H54 (cell line): ENCODE measurements around the gene MVP.
A peak's percentile ranks its signal among the peaks of the same experiment; 100 is the strongest.
"Not testable (repeated sequence)": the region's sequence is repeated elsewhere in the genome, so short reads cannot be mapped to it uniquely, and the experiment has no call there.

Source experiments
- DNase-seq: peaks from one replicate; pipeline ENCODE4 v3.0.0; 2011; ENCODE audit warnings: low spot score, mixed read lengths; ENCODE audit not compliant: insufficient read length
- FAIRE-seq: peaks from 3 replicates; lab custom pipeline; 2011; peaks lifted over from hg19 to GRCh38; lab: Jason Lieb, UNC
- POLR2A ChIP-seq: IDR thresholded peaks from 2 replicates; pipeline ENCODE4 v1.6.1; 2011; ENCODE audit warnings: low read depth, mild to moderate bottlenecking, low read length

The MVP gene

DNA sequence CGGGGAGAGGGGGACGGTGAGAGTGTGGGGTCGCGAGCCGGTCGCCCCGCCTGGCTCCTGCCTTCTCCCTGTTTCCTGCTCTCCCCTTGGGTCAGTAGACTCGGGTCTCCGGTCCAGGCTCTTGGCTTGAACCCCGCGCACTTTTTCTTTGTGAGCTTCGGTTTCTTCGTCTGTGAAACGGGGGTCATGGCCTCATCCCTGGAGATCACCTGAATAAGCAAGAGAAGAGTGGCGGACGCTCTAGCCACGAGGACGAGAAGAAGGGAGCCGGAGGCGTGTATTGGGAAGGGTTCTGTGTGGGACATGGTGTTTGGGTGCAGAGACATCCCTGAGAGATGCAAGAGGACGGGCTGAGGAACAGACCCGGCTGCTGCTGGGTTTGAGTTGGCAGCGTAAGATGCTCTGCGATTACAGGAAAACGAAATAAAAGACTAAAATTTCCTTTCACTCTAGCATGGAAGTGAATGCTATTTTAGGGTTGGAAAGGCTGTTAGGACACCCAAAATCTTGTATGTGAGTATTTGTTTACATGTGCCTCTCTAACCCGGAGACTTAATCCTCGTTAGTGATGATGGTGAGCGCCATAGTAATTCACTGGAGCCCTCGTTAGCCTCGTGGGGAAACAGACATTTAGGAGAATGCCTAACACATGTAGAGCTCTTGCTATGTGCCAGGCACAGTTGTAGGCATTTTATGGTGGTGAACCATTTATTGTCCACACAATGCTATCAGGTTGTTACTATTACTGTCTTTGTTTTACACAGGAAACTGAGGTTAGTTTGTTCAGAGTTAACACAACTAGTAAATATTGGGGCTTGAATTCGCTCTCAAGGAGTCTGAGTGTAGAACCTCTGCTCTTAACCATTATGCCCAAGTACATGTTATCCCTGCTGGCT is 29.1 kb upstream of the MVP start:
- DNase-seq (no peak), FAIRE-seq (no peak)
- TF ChIP-seq POLR2A, result no peak

DNA sequence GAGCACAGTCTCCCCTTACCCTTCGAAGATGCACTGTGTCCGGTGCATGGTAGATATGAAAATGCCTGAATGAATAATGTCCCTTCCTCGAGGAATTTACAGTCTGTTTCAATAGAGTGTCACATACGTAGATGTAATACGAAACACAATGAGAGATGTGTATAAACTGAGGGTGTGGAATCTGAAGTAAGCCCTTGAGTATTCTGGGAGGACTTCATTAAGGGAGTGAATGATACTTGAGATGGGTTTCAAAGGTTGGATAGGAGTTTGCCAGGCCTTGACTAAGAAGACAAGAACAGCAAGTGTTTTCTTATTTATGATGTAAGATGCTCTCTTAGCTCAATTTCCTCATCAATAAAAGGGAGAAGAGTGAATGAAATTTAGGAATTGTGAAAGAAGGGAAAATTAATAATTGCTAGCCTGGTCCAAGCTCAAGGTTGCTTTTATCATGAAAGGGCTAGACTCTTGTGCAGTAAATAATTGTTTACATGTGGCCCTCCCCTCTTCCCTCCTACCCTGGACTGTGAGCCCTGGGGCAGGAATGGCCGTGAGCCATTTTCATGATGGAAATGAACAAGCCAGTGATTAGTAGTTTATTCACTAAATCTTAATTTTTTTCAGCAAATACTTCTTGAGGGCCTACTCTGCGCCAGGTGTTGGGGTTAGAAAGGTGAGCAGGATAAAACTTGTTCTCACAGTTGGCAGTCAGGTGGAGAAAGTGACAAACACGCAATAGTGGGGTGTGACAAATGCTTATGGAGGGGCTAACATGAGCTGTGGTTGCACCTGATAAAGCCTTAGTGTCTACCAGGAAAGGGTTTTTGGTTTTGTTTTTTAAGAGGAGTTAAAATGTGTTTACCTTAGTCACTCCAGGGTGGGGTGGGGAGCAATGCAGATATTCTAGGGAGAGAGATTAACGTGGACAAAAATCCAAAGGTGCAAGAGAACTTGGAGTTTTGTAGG is 28.1 kb upstream of the MVP start:
- no peak for FAIRE-seq
- no peak for DNase-seq
- no peak for TF ChIP-seq POLR2A

DNA sequence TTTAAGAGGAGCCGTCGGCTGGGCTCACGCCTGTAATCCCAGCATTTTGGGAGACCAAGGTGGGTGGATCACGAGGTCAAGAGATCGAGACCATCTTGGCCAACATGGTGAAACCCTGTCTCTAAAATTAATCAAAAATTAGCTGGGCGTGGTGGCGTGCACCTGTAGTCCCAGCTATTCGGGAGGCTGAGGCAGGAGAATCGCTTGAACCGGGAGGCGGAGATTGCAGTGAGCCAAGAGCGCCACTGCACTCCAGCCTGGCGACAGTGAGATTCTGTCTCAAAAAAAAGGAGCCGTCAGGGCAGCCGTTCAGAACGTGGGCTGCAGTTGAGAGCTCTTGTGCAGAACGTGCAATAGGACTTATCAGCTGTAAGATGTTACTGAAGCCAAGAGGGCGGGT is 27.1 kb upstream of the MVP start:
- not testable (repeated sequence) for DNase-seq, FAIRE-seq

DNA sequence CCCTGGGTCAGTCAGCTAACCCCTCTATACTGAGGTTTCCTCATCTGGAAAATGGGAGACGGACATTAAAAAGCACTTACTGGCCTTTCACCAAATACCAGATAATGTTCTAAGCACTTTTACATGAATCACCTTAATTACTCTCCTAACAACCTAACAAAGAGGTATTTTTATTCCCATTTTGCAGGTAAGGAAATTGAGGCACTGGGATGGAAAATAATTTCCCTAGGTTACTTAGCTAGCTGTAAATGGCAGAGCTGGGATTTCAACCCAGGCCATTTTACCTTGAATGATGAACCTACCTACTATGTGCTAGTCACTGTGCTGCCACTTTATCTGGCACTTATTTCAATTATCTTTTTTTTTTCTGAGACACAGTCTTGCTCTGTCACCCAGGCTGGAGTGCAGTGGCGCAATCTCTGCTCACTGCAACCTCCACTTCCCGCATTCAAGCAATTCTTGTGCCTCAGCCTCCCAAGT is 26.0 kb upstream of the MVP start:
- TF ChIP-seq POLR2A, result no peak
- DNase-seq (no peak), FAIRE-seq (no peak)

DNA sequence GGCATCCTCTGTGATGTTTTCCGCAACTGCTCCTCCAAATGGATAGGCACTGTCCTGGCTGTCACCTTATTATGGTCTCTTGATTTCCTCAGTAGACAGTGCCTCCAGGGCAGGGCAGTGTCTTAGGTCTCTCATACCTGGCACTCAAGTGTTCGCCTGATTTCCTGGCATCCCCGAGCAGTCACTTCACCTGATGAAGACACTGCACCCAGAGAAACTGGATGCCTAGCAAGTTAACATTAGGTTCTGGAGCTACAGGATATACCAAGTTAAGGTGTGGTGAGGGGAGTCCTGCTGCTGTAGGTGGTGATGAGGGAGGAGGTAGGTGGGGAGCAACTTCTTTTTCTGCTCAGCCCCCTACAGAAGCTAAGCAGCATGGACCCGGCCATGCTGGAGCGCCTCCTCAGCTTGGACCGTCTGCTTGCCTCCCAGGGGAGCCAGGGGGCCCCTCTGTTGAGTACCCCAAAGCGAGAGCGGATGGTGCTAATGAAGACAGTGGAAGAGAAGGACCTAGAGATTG is 17.8 kb upstream of the MVP start:
- no peak for FAIRE-seq
- DNase-seq, result no peak
- no peak; the same call in 1 of the 2 replicates for TF ChIP-seq POLR2A

DNA sequence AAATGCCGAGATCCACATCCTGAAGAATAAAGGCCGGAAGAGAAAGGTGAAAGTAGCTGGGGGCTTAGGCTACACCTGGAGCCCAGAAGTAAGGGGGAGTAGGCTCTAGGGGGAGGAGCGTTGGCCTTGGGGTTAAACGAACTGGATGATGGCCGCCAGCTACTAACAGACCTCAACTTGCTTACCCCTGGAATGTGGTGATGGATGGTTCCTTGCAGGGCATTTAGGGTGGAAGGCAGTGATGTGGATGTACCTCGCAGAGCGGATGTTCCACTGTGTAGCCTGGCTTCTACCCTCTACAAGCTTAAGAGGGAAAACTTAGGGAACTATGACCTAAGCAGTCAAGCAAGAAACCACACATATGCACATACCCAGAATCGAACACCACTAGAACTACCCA is 16.2 kb upstream of the MVP start:
- DNase-seq (no peak), FAIRE-seq (no peak)
- TF ChIP-seq POLR2A, result no peak

DNA sequence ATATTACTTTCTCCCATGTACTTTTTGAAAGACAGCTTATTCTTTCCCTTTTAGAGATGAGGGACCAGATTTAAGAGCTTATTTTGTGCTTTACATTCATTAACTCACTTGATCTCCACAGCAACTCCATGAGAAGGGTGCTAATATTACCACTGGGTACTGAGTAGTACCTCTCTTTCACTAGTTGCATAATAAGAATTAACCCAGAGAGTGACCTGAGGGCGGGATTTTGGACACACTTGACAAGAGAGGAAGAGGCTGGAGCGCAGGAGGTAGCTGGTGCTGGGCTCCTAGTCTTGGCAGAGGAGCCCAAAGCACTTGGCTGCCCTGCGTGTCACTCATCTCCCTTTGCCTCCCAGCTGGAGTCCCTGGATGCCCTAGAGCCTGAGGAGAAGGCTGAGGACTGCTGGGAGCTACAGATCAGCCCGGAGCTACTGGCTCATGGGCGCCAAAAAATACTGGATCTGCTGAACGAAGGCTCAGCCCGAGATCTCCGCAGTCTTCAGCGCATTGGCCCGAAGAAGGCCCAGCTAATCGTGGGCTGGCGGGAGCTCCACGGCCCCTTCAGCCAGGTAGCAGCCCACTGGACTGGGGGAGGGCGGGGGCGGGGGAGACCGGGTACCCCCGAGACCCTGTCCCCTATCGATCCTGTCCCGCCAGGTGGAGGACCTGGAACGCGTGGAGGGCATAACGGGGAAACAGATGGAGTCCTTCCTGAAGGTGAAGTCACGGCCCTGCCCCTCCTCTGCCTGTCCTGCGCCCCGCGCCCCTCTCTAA is 15.6 kb upstream of the MVP start:
- no peak; the same call in 1 of the 2 replicates for TF ChIP-seq POLR2A
- DNase-seq (peak; percentile 76), FAIRE-seq (no peak)

DNA sequence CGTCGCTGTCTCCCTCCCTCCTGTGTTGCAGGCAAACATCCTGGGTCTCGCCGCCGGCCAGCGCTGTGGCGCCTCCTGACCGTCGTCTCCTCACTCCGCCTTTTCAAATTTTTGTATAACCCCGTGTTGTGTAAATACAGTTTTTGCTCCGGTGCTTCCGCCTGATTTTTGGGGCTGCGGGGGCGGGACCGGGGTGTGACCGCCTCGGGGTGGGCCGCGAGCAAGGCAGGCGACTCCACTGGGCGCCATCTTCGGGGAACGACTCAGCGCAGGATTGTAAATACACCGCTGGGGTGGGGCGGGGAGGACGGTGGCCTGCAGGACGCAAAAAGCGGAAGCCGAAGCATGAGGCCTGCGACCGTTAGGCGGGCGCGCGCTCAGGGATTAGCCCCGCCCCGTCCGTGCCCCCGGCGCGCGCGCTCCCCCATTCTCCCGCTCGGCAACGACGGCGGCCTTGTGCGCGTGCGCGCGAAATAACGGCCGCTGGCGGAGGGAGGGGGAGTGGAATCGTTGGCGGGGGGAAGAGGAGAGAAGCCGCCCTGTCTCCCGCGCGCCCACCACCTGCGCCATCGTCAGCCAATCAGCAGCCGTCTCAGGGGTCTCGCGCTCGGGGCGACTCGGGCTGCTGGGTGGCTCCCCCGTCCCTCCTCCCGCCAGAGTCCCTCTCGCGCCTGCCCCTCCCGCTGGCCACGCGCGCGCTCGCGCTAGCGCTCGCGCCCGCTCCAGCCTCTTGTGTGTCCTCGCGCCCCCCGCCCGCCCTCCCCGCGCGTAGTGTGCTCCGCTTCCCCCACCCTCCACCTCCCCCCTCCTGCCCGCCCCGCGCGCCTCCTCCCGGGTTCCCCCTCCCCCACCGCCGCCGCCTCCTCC is 14.8 kb upstream of the MVP start:
- TF ChIP-seq POLR2A, result peak; percentile 31
- FAIRE-seq (no peak), DNase-seq (peak; percentile 90)

DNA sequence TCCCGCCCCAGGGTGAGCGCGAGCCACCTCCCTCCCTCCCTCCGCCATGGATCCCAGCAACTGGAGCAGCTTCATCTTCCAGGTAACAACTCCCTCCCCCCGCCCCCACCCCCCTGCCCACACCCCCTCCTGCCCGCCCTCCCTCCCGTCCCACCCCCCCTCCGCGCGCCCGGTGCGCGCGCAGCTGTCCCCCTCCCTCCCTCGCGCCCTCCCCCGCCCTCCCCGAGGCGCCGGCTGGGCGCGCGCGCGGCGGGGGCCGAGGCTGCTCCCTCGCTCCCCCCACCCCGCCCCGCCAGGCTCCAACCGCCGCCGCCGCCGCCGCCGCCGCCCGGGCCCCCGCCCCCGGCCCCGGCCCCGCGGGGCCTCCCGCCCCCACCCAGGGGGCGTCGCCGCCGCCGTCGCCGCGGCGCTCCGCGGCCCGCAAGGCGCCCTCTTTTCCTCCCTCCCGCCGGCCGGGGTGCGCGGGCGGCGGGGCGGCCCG is 14.1 kb upstream of the MVP start, which contains the start of gene MAZ:
Gene MAZ (plus strand): TSS at position 431 of the 481 bp plus-strand sequence. CDS start 173 bp downstream, outside the sequence.
- no peak for FAIRE-seq
- DNase-seq, result peak; percentile 89
- TF ChIP-seq POLR2A, result no peak

DNA sequence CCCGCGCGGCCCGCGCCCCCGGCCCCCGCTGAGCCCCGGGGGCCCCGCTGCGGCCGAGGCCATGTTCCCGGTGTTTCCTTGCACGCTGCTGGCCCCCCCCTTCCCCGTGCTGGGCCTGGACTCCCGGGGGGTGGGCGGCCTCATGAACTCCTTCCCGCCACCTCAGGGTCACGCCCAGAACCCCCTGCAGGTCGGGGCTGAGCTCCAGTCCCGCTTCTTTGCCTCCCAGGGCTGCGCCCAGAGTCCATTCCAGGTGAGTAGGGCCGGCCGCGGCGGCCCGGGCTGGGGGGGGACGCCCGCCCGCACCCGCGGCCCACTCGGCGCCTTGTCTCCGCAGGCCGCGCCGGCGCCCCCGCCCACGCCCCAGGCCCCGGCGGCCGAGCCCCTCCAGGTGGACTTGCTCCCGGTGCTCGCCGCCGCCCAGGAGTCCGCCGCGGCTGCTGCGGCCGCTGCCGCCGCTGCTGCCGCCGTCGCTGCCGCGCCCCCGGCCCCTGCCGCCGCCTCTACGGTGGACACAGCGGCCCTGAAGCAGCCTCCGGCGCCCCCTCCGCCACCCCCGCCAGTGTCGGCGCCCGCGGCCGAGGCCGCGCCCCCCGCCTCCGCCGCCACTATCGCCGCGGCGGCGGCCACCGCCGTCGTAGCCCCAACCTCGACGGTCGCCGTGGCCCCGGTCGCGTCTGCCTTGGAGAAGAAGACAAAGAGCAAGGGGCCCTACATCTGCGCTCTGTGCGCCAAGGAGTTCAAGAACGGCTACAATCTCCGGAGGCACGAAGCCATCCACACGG is 13.4 kb upstream of the MVP start:
- DNase-seq (peak; percentile 84), FAIRE-seq (no peak)
- 0 out of 2 replicates have a peak, but pooled peaks have one; percentile 41 for TF ChIP-seq POLR2A
